Right kidney (tissue), 1 donor: ENCODE measurements around the gene ESR1.
"Not testable (repeated sequence)": the region's sequence is repeated elsewhere in the genome, so short reads cannot be mapped to it uniquely, and the experiment has no call there.

ENCODE experiments used
- DNase-seq: peaks from one replicate; pipeline ENCODE4 v3.0.0-alpha.2; 2016

ESR1 gene

GRCh38 chr6:152138344-152138743, 330.9 kb downstream of the ESR1 start:
- DNase-seq, result not testable (repeated sequence)

GRCh38 chr6:152142105-152142504, 334.6 kb downstream of the ESR1 start:
- DNase-seq, result no peak

GRCh38 chr6:152143359-152143758, 335.9 kb downstream of the ESR1 start:
- DNase-seq, result no peak

GRCh38 chr6:152146385-152146784, 338.9 kb downstream of the ESR1 start:
- DNase-seq, result no peak

GRCh38 chr6:152147269-152147668, 339.8 kb downstream of the ESR1 start:
- DNase-seq, result no peak

- no peak for DNase-seq
Observed at GRCh38 chr6:152148412-152148811, 340.9 kb downstream of the ESR1 start.

- DNase-seq, result no peak
Observed at GRCh38 chr6:152150196-152150595, 342.7 kb downstream of the ESR1 start.

- no peak for DNase-seq
Observed at GRCh38 chr6:152151920-152152319, 344.4 kb downstream of the ESR1 start.

GRCh38 chr6:152154559-152155356, 347.3 kb downstream of the ESR1 start:
- DNase-seq, result no peak

GRCh38 chr6:152155792-152156191, 348.3 kb downstream of the ESR1 start:
- no peak for DNase-seq

- DNase-seq, result no peak
Observed at GRCh38 chr6:152160346-152160745, 352.9 kb downstream of the ESR1 start.

- no peak for DNase-seq
Observed at GRCh38 chr6:152161501-152161900, 354.0 kb downstream of the ESR1 start.

- no peak for DNase-seq
Observed at GRCh38 chr6:152164957-152165356, 357.5 kb downstream of the ESR1 start.

- no peak for DNase-seq
Observed at GRCh38 chr6:152166497-152166896, 359.0 kb downstream of the ESR1 start.

GRCh38 chr6:152166897-152167296, 359.4 kb downstream of the ESR1 start:
- DNase-seq, result no peak

GRCh38 chr6:152167641-152168603, 360.4 kb downstream of the ESR1 start:
- no peak for DNase-seq

GRCh38 chr6:152170313-152170701, 362.8 kb downstream of the ESR1 start:
- no peak for DNase-seq

- no peak for DNase-seq
Observed at GRCh38 chr6:152170702-152171667, 363.5 kb downstream of the ESR1 start.

GRCh38 chr6:152173321-152173720, 365.8 kb downstream of the ESR1 start:
- DNase-seq, result no peak

GRCh38 chr6:152173957-152174356, 366.5 kb downstream of the ESR1 start:
- no peak for DNase-seq

GRCh38 chr6:152176268-152176667, 368.8 kb downstream of the ESR1 start:
- DNase-seq, result no peak
